HG03280 (cell line): ENCODE measurements around the gene TMEM178B.

Experiments
- ATAC-seq: cut with Tn5 transposase; IDR thresholded peaks from one replicate; pipeline ENCODE4 v1.9.1; 2021; ENCODE audit warnings: mild to moderate bottlenecking, moderate library complexity; ENCODE audit not compliant: unreplicated experiment

TMEM178B gene

DNA sequence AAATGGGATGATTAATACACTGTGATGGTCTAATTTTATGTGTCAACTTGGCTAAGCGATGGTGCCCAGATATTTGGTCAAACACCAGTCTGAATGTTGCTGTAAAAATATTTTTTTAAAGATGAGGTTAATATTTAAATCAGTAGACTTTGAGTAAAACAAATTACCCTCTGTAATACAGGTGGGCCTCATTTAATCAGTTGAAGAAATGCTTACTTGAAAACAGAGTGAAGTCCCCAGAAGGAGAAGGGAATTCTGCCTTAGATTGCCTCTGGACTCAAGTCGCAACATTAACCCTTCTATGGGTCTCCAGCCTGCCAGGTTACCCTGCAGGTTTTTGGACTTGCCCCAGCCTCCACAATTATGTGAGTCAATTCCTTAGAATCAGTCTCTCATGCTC is 427.6 kb downstream of the TMEM178B start:
- ATAC-seq = no peak

DNA sequence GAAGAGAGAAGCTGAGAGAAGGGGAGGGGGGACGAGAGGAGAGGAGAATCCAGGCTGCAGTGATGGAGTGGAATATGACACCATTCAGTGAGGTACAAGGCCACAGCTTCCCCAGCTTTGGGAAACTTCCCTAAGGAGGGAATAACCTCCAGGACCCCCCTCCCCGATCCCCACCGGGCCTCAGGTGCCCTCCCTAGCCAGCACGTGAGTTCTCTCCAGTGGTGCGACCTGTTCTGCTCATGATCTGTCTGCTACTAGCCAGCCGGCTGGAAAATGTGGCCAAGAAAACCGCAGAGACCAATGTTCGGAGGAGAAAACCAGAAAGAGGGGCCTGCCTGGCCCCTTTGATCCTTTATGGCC is 437.4 kb downstream of the TMEM178B start:
- ATAC-seq = no peak

DNA sequence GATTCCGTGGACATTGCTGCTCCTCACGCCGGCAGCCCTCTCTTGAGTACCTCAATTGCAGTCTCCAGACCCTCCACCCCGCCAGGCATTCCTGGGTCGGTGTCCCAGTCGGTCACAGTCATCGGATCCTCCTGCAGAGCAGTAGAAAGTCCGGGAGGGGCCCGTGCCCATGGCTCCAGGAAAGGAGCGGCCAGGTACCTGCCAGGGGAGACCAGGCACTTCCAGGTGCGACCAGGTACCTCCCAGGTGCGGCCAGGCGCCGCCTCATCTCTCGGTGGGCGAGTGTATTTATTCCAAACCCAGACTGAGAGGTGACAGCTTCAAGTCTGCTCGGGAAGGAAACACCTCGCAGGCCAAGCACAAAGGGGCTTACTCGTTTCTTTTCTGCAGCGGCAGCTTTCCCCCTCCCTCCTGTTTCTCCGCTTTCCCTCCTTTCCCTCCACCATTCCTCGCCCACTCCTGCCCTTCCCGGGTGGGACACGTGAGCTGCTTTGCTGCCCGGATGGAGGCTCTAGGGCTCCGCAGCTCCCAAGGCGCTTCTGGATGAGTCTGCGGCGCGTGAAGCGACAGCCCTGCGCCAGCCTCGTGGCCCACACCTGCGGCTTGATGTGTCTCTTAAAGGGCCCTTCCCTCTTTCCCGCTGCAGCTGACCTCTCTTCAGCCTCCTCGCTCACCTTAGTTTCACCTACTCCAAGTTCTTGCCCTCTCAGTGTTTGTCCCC is 438.0 kb downstream of the TMEM178B start:
- ATAC-seq = no peak

DNA sequence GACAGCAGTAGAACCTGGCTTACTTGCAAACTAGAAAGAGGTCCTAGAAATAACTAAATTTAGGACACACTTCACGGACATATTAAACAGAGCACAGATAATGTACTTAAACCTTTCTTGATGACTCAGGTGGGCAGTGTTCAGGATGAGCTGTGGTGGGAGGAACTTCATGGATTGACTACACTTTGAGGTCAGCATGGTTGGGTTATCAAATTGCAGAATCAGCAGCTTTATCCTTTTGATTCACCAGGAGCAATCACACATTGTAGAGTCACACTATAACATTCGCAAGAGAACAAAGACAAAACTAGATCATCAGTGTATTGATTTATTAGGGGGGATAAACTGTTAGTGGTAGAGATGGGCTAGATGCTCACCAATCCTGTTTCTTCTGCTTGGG is 438.7 kb downstream of the TMEM178B start:
- no peak for ATAC-seq

DNA sequence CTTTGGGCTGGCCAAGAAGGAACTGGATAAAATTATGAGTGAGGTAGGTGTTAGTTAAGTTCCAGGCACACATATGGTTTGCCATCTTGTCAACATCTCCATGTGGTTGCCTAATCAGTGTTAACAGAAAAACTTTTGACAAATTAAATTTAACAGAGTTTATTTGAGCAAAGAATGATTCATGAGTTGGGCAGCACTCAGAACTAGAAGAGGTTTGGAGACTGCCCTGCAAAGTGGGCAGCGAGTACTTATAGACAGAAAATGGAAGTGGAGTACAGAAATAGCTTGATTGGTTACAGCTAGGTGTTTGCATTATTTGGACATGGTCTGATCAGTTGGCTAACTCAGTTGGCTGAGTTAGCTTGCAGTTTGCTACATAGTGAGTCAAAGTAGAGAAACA is 439.9 kb downstream of the TMEM178B start:
- ATAC-seq = no peak

DNA sequence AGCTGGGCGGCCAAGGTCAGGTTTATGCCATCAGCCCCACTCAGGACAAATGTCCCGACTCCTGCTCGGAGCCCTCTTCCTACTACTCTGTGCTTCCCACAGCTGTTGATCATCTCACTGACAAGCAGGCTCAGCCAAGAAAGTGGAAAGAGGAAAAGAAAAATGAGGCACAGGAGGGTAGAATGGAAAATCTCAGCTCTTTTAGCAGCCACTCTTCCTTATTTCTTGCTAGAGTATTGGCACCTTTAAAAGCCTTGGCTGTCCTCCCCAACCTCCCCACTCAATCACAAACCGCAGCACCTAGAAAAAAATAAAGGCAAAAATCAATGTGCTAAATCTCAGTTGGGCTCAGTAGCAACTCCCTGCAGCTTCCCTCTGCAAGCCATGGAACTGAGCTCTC is 442.1 kb downstream of the TMEM178B start:
- ATAC-seq = no peak

DNA sequence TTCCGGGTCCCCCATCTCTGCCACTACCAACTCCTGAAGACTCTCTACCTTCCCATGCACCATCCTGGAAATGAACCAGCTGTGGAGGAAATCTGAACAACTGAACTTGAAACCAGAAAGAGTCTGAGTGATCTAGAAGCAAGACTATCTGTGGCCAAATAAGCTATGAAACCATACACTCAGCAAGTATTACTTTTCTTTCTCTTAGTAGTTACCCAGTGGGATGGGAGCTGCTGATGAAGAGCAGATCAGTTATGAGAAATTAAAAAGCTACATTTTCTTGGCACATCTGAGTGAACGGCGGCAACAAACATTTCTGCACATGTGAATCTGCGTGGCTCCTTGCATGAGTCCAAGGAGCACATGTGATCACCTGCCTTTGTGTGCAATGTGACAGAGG is 445.8 kb downstream of the TMEM178B start:
- ATAC-seq = peak; percentile 51

DNA sequence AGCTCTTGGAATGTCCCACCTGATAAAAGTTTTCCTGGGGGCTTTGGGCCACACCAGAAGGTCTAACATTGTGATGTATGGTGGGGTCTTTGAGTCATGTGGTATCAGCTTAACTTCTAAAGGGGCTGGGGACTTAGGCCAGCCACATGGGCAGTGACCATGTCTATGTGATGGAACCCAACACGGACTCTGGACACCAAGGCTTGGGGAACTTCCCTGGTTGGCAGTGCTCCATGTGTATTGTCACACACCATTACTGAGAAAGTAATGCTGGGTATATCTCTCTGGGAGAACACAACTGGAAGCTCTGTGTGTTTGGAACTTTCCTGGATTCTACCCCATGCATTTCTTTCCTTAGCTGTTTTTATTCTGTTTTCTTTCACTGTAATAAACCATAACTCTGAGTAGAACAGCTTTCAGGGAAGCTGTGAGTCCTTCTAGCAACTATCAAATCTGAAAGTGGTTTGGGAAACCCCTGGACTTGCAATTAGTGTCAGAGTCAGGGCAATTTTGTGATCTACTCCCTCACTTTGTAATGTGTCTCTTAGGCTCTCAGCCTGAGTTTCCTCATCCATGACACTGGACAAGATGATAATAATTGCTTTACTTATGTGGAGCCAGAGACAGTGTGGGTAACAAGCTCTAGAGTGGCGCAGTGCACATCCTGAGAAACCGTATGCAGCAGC is 448.9 kb downstream of the TMEM178B start:
- no peak for ATAC-seq

- no peak for ATAC-seq
These were observed 452.2 kb downstream of the TMEM178B start for GRCh38 chr7:141525973-141526514.

DNA sequence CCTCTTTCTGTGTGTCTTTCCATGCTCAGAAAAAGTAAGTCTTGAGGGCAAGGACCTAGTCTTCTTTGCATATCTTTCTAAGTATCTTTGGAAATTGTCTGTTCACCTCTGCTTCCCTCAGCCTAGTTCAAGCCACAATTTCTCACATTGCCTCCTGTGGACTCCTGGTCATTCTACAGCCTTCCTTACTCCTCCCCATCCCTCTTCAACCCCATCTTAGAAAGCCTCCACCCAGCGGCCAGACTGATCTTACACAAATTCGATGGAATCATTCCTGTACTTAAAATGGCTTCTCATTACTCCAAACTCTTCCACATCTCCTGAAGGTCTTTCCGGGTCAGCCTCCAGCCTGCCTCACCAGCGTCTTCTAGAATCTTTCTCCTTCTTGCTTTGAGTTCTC is 453.2 kb downstream of the TMEM178B start:
- ATAC-seq = no peak

- ATAC-seq = no peak
These were observed 454.5 kb downstream of the TMEM178B start for GRCh38 chr7:141528399-141528798.
